ENCODE results near the gene MAVS. TPM values are rescaled to one million over a fixed set of nuclear protein-coding genes. Genes with fewer than 3 reads are reported as not detected.

Gene MAVS
- total RNA-seq, 4 donors from 2014 or later, result 20.7 to 58.0 (median 27.2) TPM

DNA sequence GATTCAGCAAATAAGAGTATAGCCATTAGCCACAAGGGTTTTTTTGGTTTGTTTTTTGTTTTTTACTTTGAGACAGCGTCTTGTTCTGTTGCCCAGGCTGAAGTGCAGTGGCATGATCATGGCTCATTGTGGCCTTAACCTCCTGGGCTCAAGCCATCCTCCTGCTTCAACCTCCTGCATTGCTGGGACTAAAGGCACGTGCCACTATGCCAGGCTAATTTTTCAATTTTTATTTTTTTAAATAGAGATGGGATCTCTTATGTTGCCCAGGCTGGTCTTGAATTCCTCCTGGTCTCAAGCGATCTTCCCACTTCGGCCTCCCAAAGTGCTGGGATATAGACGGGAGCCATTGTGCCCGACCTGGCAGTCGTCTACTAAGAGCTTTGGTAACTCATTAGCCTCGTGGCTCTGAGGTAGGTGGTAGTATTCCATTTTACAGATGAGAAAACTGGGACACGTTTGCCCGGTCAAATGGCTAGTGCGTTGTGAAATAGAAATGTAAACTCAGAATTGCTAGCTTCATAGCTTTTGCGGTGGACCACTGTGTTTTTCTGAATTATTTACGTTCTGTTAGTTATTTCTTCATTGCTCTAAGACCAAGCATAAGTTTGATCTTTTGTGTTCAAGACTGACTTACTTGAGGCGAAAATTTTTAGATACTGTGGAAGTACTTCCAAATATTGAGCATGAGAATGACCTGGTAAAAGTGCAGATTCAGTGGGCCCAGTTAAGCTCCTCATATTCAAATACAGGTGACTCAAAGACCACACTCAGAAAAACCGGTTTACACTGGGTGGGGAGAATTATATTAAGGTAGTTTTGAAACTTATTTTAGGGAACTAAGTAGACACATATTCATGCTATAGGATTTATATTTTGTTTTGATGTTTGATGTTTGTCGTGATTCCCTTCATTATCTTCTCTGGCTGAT lies 44.6 kb downstream of the MAVS start:
- TF ChIP-seq, protein P1, sequence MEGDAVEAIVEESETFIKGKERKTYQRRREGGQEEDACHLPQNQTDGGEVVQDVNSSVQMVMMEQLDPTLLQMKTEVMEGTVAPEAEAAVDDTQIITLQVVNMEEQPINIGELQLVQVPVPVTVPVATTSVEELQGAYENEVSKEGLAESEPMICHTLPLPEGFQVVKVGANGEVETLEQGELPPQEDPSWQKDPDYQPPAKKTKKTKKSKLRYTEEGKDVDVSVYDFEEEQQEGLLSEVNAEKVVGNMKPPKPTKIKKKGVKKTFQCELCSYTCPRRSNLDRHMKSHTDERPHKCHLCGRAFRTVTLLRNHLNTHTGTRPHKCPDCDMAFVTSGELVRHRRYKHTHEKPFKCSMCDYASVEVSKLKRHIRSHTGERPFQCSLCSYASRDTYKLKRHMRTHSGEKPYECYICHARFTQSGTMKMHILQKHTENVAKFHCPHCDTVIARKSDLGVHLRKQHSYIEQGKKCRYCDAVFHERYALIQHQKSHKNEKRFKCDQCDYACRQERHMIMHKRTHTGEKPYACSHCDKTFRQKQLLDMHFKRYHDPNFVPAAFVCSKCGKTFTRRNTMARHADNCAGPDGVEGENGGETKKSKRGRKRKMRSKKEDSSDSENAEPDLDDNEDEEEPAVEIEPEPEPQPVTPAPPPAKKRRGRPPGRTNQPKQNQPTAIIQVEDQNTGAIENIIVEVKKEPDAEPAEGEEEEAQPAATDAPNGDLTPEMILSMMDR (IDR thresholded peaks at IDR 0.05; ENCODE audit: low read depth), result no peak

GRCh38 chr20:3894796-3895195 lies 48.2 kb downstream of the MAVS start:
- TF ChIP-seq, protein P1 (IDR thresholded peaks at IDR 0.05; ENCODE audit: low read depth), result no peak

GRCh38 chr20:3896302-3896701 lies 49.7 kb downstream of the MAVS start:
- TF ChIP-seq, protein P1 (IDR thresholded peaks at IDR 0.05; ENCODE audit: low read depth), result no peak

DNA sequence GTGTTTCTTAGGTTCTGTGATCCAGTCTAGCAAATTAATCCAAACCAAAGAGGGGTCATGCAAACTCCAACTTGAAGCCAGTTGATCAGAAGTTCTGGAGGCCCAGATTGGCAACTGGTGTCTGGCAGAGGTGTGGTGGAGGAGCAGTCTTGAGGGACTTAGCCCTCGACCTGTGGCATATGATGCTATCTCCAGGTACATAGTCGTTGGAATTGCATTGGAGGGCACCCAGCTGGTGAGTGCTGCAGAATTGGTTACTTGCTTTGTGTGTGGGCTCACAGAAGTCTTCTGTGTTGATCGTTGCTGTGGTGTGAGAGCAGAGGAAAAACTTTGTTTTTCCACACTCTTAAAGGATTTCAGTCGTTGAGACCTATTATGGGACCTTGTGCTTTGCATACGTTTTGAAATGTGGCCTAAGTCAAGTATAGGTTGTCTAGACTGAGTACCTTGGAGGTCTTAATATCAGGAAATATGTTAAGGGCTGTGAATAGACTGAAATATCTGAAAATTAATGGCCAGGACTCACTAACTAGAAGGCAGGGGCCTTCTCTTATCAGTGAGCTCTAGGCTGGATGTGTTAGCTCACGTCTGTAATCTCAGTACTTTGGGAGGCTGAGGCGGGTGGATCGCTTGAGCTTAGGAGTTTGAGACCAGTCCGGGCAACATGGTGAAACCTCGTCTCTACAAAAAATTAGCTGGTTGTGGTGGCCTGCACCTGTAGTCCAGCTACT lies 50.4 kb downstream of the MAVS start:
- TF ChIP-seq, protein P1 (IDR thresholded peaks at IDR 0.05; ENCODE audit: low read depth), result no peak

DNA sequence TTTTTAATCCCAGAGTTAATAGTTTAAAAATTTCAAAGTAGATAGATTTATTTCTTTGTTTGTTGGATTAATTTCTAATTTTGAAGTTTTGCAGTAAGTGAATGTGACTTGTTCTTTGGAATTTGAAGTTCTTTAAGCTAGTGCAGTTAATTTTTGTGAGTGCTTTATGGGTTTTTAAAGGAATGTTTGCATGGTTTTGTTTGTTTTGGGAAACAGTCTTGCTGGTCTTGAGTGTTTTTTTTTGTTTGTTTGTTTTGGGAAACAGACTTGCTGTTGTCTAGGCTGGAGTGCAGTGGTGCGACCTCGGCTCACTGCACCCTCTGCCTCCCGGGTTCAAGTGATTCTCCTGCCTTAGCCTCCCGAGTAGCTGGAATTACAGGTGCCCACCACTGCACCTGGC lies 52.0 kb downstream of the MAVS start:
- TF ChIP-seq, protein P1 (IDR thresholded peaks at IDR 0.05; ENCODE audit: low read depth), result no peak

DNA sequence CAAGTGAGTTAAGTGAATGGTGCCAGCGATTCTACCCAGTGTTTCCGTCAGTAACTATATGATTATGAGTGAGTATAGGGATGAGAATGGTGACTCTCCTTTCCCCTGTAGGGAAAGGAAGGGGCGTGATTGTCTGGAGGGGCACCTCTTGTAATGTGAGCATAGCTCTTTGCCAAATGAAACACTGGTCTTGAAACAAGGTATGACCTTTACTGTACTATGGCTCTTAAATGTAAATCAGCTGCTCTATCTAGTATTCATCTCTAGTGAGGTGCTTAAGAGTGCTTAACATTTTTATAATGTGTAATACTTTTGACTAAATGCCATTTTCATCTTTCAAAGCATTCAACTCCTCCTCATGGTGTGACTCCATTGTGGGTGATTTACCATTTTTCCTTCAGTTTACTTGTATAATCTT lies 53.6 kb downstream of the MAVS start:
- TF ChIP-seq, protein P1 (IDR thresholded peaks at IDR 0.05; ENCODE audit: low read depth), result no peak
